Ascending aorta (tissue), 2 donors: ENCODE results near the gene EHBP1. TPM values are rescaled to one million over a fixed set of nuclear protein-coding genes. Genes with fewer than 3 reads are reported as not detected.

Experiments
- DNase-seq, 2 donors: peaks; one replicate each; pipeline ENCODE4 v3.0.0-alpha.2; 2019; ENCODE audit warnings: low spot score in 2 of 2
- H3K27ac ChIP-seq, 2 donors: fragments of 200-600 bp; sonication (generic); one replicate each; pipeline ENCODE4 v1.5.1; 2016 to 2017; ENCODE audit warnings: mild to moderate bottlenecking in 1 of 2
- H3K27me3 ChIP-seq: fragments of 200-600 bp; sonication (generic); one replicate; pipeline ENCODE4 v1.5.1; 2017
- H3K36me3 ChIP-seq, 2 donors: fragments of 200-600 bp; sonication (generic); one replicate each; pipeline ENCODE4 v1.5.1; 2016
- H3K4me1 ChIP-seq, 2 donors: fragments of 200-600 bp; sonication (generic); one replicate each; pipeline ENCODE4 v1.5.1; 2016 to 2017; ENCODE audit warnings: mild to moderate bottlenecking in 1 of 2
- H3K4me3 ChIP-seq, 2 donors: fragments of 200-600 bp; sonication (generic); one replicate each; pipeline ENCODE4 v1.5.1; 2016 to 2017; ENCODE audit warnings: mild to moderate bottlenecking in 1 of 2
- H3K9me3 ChIP-seq, 2 donors: fragments of 200-600 bp; sonication (generic); one replicate each; pipeline ENCODE4 v1.5.1; 2016
- intact Hi-C: fragments of 100-400 bp; cut with DNase I; formaldehyde crosslinking; loops from one replicate; pipeline ENCODE4 v1.15.1; 2023
- total RNA-seq: library from RNA; depleted of rRNA; stranded (reverse); fragments of >200 nt; gene quantifications from one replicate; pipeline ENCODE4 v1.1.0, GENCODE V29; 2016
- TF ChIP-seq, protein P1 (sequence below), 3 experiments: fragments of 200-600 bp in 2 of 3; fragments of 450-650 bp in 1 of 3; sonication (generic) in 2 of 3; IDR thresholded peaks; one replicate each; pipeline ENCODE4 v1.5.1; 2016 to 2019; ENCODE audit warnings: antibody characterized with exemption in 3 of 3, mild to moderate bottlenecking in 1 of 3, moderate library complexity in 1 of 3

The EHBP1 gene
- total RNA-seq, 1 donor from 2014 or later, result 19.9 TPM

DNA sequence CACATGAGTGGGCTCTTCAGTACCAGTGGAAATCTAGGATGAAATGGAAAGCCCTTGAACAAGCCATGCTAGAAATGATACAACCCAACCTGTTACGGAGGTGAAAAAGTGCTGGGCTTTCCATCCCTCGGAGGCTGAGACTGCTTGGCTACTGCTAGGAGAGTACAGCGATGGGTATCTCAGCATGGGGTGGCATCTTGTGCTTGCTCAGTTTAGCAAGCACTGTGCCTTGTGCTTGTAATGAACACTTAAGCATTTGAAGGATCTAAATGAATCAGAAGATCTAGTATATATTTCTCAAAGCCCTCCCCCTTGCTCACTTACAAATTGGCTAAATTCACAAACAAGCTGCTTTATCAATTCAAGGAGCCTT, 44.3 kb upstream of the EHBP1 start:
- intact Hi-C loops, result no loop called here
- TF ChIP-seq, protein P1, sequence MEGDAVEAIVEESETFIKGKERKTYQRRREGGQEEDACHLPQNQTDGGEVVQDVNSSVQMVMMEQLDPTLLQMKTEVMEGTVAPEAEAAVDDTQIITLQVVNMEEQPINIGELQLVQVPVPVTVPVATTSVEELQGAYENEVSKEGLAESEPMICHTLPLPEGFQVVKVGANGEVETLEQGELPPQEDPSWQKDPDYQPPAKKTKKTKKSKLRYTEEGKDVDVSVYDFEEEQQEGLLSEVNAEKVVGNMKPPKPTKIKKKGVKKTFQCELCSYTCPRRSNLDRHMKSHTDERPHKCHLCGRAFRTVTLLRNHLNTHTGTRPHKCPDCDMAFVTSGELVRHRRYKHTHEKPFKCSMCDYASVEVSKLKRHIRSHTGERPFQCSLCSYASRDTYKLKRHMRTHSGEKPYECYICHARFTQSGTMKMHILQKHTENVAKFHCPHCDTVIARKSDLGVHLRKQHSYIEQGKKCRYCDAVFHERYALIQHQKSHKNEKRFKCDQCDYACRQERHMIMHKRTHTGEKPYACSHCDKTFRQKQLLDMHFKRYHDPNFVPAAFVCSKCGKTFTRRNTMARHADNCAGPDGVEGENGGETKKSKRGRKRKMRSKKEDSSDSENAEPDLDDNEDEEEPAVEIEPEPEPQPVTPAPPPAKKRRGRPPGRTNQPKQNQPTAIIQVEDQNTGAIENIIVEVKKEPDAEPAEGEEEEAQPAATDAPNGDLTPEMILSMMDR (IDR thresholded peaks at IDR 0.05), result no peak
- Histone ChIP-seq H3K27me3 (no peaks in the 10 kb centered on the region), H3K27ac (no peak overlapping the region), H3K4me3 (no peak overlapping the region), H3K9me3 (no peaks in the 10 kb centered on the region), H3K36me3 (no peaks in the 10 kb centered on the region), H3K4me1 (peaks cover 0 to 10% of the 10 kb centered on the region in 2 donors)
- DNase-seq, result no peak

DNA sequence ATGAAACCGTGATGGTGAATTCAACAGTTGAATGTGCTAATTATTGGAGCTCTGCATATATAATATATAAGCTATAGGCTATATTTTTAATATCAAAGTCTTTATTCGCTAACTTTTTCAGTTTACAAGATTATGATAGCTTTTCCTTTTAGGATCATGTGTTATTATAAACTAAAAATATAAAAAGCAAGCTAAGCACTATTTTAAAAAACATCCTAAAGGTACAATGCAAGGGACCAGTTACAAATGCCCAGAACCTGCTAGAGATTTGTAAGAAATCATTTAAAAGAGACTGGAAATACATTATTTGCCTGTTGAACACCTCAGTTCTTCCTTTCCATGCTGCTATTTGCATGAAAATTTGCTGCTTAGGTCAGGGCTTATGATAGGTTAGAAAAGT, 43.4 kb upstream of the EHBP1 start:
- no peak overlapping the region for H3K27ac ChIP-seq

DNA sequence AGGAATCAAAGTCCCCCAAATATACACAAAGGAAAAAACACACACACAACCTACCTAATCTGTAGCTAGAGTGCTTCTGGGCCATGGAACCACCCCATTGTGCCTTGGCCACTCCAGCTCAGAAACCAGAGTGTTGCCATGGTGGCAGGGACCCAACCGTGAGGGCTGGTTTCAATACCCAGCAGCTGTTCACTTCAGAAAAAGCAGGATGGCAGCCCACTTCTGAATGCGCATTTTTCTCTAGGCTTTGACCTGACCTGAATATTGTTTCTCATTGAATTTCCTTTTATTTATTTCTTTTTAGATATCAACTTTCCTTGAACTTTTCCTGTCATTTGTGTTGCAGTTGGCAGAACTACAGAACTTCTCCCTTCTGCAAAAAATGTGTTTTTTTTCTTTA, 43.0 kb upstream of the EHBP1 start:
- no peak overlapping the region for H3K4me3 ChIP-seq
- H3K9me3 ChIP-seq, result no peaks in the 10 kb centered on the region
- TF ChIP-seq, protein P1 (IDR thresholded peaks at IDR 0.05), result no peak
- no peak for DNase-seq
- intact Hi-C loops, result no loop called here
- no peaks in the 10 kb centered on the region for H3K36me3 ChIP-seq
- no peak overlapping the region for H3K27ac ChIP-seq
- no peaks in the 10 kb centered on the region for H3K27me3 ChIP-seq
- H3K4me1 ChIP-seq, result peaks cover 0 to 10% of the 10 kb centered on the region in 2 donors

More for the DNA sequence above, 43.4 kb upstream of the EHBP1 start:
- H3K27me3 ChIP-seq, result no peaks in the 10 kb centered on the region
- H3K36me3 ChIP-seq, result no peaks in the 10 kb centered on the region
- H3K4me3 ChIP-seq, result no peak overlapping the region
- intact Hi-C loops, result no loop called here
- H3K9me3 ChIP-seq, result no peaks in the 10 kb centered on the region
- H3K4me1 ChIP-seq, result peaks cover 0 to 10% of the 10 kb centered on the region in 2 donors
- no peak for DNase-seq
- TF ChIP-seq, protein P1 (IDR thresholded peaks at IDR 0.05), result no peak

DNA sequence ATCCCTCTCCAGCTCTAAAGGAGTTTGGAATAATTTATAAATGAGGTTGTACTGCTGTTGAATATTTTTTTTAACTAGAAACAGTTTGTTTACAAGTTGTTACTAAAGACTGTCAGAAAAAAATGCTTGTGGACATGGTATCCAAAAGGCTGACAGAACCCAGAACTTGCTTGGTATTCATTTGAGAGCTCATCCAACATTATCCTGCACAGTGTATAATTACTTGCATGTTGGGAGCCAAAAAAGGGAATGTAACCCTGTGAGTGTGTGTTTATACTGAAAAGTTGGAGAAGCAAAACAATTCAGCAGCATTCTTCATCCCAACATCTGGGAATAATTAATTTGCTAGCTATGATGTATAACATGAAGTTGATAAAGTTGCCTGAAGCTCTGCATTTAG, 42.1 kb upstream of the EHBP1 start:
- DNase-seq, result no peak
- intact Hi-C loops, result no loop called here
- Histone ChIP-seq H3K4me1 (peaks cover 0 to 10% of the 10 kb centered on the region in 2 donors), H3K4me3 (no peak overlapping the region), H3K36me3 (no peaks in the 10 kb centered on the region), H3K27ac (no peak overlapping the region), H3K9me3 (no peaks in the 10 kb centered on the region), H3K27me3 (no peaks in the 10 kb centered on the region)
- TF ChIP-seq, protein P1 (IDR thresholded peaks at IDR 0.05), result no peak

DNA sequence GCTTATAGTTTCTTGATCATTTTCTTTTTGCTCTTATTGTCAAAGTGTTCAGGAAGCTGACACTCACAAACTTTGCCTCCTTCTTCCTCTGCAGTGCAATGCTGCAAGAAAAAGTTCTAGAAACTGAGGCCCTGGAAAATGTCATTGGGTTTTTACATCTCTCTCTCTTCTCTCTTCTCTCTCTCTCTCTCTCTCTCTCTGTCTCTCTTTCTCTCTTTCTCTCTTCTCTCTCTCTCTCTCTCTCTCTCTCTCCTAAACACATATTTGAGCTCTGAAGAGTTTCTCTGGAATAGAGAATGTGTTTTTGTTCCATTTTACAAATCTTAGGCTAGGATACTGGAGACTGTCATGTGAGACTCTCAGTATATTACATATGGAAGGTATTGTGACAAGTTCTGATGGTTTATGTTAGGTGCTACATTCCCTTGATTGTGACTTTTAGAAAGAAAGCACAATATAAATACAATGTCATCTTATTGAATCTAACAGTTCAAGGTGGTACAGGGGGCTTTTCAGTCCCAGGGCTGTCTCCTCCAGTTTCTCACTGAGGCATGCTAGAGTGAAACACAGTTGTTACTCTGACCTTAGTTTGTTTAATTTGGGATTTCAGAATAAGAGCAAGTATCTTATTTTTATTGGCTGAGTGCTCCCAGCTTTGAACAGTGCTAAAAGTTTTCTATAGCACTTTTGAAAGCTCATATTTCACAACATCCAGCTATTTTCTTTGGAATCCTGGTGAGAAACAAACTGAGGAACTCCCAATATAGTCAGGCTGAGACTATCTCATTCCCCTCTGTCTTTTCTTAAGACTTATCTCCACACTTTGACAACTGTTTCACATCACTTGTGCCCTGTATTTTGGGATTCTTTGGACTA, 41.4 kb upstream of the EHBP1 start:
- peaks cover 0 to 10% of the 10 kb centered on the region in 2 donors for H3K4me1 ChIP-seq
- H3K36me3 ChIP-seq, result no peaks in the 10 kb centered on the region
- TF ChIP-seq, protein P1 (IDR thresholded peaks at IDR 0.05), result no peak
- no peak overlapping the region for H3K4me3 ChIP-seq
- peak overlapping the region in 1 of 2 donors; percentile 26 for H3K27ac ChIP-seq
- no peaks in the 10 kb centered on the region for H3K27me3 ChIP-seq
- DNase-seq, result no peak
- H3K9me3 ChIP-seq, result no peaks in the 10 kb centered on the region
- intact Hi-C loops, result no loop called here
